NAMALWA (cell line): ENCODE results near the gene SYTL3.
"Not testable (repeated sequence)": the region's sequence is repeated elsewhere in the genome, so short reads cannot be mapped to it uniquely, and the experiment has no call there.

Source experiments
- DNase-seq: peaks from one replicate; pipeline ENCODE4 v3.0.0-alpha.2; 2015; ENCODE audit warnings: low spot score

The SYTL3 gene

DNA sequence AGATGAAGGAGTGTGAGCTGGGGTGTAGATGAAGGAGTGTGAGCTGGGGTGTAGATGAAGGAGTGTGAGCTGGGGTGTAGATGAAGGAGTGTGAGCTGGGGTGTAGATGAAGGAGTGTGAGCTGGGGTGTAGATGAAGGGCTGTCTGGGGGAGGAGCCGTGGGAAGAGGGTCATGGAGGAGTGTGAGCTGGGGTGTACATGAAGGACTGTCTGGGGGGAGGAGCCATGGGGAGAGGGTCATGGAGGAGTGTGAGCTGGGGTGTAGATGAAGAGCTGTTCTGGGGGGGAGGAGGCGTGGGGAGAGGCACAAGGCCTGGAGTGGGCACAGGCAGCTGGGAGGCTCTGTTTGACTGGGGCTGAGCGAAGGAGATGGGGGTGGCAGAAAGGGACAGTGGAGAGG is 51.4 kb downstream of the SYTL3 start:
- not testable (repeated sequence) for DNase-seq

DNA sequence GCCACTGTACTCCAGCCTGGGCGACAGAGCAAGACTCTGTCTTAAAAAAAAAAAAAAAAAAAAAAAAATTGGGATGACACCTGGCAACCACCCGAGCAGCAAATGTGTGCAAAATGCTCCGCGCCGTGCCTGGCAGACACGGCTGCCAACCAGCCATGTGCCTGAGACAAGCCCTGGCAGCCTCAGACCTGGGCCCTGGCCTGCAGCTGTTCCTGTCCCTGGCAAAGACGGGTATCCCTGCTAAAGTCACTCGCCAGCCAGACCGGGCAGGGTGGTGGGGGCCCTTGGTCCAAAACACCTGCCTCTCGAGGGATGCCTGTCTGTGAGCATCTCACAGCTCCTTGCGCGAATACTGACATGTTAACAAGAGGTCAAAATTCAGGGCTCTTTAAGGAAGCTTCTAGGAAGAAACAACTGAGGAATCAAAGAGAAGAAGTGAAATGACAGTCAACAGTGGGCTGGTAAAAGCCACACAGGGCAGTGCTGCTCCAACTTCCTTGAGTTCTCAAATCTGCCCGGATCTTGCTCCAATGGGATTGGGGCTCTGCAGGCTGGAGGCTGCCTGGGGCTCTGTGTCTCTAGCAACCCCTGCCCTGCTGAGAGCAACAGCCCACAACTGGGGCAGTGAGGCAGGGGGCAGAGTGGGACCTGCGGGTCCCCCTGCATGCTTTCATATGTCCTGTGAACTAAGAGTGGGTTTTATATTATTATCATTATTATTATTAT is 53.4 kb downstream of the SYTL3 start:
- DNase-seq, result no peak

DNA sequence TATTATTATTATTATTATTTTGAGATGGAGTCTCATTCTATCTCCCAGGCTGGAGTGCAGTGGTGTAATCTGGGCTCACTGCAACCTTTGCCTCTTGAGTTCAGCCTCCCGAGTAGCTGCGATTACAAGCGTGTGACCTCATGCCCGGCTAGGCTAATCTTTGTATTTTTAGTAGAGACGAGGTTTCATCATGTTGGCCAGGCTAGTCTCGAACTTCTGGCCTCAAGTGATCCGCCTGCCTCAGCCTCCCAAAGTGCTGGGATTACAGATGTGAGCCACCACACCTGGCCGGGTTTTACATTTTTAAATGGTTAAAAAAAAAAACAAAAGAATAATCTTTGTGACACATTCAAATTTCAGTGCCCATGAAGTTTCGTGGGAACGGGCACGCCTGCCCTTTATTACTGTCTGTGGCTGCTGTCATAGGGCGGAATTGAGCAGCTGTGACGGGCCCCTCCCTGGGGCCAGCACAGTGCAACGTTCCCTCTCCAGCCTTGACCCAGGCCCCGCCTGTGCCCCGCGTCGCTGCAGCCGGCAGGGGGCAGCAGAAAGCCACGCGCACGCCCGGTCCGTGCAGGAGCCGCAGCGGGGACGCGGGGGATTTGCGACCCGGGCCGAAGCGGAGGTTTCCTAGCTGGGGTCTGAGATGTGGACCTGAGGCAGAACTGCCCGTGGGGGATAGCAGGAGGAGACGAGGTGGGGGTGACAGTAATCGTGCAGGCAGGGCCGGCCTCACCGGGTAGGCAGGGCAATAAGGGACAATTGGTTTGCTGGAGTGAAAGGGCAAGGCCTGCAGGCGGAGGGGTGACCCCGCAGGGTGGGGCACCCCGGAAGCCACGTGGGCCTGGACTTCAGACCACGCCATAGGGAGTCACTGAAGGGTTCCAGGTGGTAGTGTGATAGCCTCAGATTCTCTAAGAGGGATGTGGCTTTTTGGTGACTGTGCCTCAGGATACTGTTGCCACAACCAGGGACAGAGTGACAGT is 54.3 kb downstream of the SYTL3 start:
- peak; percentile 86 for DNase-seq

DNA sequence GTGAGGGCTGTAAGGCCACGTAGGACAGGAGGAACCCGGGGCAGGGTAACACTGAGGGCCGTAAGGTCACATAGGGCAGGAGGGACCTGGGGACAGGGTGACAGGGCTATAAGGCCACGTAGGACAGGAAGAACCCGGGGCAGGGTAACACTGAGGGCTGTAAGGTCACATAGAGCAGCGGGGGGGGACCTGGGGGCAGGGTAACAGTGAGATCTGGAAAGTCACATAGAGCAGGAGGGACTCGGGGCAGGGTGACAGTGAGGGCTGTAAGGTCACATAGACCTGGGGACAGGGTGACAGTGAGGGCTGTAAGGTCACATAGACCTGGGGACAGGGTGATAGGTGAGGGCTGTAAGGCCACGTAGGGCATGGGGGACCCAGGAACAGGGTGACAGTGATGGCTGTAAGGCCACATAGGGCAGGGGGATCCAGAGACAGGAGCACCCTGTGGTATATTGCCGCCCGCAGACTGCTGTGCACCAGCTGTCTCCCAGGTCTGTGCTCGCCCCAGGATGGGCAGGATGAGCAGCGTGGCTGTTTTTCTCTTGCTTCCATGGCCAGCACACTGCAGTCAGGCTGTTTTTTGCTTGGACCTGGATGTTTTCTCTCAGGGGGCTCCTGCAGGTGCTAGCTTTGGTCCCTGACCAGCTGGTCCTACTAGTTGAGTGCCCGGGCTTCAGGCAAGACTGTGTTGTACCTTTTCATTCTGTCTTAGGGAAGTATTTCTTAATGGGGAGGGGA is 55.7 kb downstream of the SYTL3 start:
- no peak for DNase-seq

DNA sequence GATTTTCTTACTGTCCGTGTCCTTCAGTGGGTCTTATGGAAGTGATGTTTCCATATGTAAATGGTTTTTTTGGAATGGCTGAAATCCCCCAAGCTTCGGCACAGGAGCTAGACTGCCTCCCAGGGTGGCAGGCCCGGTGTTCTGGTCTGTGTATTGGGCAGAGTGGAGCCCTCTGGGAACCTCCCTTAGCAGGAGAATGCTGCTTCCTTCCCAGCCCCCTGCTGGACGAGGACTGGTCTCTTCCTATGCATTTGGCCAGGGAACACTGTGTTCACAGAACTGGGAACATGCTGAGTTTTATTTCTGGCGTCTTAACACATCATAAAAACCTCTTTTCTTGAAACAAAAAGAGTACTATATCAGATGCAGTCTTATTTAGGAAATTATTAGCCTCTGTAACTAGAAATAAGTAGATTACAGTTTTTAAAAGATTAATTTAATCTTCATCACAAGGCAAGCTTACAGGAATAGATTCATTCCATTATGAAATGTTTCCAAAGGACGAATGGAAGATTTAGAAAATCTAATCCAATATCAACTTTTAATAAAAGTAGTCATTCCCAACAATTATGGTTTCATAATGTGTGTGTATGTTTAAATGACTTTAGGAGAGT is 56.6 kb downstream of the SYTL3 start:
- DNase-seq, result peak; percentile 22

DNA sequence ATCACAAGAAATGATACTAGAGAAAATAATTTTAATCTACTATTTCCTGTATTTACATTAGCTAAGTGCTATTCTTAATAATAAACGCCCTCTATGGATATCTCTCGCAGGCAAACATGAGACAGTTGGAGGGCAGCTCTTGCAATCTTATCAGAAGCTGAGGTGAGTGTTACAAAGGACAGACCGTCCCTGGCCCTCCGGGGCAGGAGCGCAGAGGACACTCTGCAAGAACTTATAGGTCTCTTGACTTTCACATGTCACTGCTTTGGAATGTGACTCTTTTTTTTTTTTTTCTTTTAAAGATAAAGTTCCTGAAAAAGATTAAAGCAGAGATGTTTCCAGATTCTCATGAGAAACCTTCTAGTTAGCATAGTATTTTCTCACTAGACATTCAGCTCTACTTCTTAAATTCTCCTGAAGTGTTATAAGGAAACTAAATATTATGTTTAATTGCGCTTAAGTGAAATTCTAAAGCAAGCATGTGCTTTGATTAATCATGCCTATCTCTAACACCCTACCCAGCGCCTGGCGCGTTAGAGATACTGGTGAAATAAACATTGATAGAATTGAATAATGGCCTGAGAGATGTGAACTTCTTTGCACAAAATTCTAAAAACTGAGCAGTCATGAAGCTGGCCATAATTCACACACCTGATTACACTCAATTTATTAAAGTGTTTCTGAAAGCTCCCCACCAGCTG is 57.4 kb downstream of the SYTL3 start:
- no peak for DNase-seq

DNA sequence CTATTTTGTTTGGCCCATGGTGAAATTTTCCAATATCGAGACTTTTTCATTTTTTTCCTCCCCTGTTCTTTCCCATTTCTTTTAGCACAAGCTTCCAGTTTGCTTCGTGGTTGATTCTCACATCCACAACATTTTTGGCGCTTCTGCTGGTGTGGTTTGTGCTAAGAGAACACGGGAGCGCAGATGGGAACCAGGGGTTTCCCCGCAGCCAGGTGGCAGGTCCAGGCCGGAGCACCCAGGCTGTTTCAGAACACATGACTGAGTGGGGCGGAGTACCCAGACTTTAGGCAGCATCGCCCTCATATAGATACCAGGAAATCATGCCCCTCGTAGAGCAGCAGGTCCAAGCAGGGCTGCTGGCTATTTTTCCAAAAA is 58.0 kb downstream of the SYTL3 start:
- DNase-seq, result no peak

DNA sequence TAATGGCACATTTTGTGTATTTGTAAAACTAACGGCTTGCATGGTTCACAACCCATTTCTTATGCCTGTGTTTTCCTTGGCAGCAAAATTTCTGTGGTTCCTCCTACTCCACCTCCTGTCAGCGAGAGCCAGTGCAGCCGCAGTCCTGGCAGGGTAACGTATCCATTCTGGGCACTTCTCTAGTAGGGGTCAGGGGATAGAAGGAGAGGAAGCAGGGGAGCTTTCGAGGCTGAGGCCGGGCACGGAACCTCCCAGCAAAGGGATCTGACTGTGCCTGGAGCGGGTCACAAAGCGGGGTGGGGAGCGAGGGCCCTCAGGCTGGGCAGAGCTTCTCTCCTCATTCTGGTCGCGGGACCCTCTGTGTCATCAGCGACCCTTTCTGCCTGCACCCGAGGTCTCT is 58.4 kb downstream of the SYTL3 start:
- DNase-seq, result no peak

DNA sequence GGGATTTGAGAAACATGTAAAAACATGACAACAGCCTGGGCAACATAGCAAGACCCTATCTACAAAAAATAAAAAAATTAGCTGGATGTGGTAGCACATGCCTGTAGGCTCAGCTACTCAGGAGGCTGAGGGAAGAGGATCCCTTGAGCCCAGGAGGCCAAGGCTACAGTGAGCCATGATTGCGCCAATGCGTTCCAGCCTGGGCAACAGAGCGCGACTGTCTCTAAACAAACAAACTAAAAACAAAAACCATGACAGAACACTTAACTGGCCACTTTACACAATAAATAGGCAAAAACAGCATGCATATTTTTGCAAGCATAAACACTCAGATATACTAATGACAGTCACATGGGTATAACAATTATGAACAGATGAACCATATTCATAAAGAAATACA is 60.0 kb downstream of the SYTL3 start:
- no peak for DNase-seq

DNA sequence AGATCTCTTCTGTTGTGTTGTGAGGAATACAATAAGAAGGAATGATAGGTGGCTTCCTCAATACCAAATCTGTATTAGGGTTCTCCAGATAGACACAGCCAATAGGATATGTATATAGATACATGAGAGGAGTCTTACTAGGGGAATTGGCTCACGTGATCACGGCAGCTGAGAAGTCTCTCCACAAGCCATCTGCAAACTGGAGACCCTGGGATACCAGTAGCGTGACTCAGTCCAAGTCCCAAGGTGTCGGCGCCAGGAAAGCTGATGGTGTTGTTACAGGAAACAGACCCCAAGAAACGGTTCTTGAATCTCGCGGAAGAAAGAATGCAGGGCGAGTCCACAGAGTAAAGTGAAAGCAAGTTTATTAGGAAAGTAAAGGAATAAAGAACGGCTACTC is 61.4 kb downstream of the SYTL3 start:
- no peak for DNase-seq

DNA sequence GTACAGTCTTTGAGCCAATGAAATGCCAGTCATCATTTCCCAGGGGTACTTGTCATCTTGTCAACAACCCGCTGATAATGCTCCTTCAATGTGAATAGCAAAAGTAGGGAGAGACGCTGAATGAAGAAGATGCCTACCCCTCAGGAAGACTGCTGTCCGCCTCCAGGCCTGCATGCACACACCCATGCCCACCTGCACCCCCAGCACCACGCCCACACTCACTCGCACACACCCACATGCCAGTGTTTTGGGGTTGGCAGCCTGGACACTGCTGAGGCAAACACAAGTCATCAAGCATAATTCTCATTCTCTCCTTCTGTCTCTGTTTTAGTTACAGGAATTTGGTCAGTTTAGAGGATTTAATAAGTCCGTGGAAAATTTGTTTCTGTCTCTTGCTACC is 63.6 kb downstream of the SYTL3 start:
- DNase-seq, result no peak

DNA sequence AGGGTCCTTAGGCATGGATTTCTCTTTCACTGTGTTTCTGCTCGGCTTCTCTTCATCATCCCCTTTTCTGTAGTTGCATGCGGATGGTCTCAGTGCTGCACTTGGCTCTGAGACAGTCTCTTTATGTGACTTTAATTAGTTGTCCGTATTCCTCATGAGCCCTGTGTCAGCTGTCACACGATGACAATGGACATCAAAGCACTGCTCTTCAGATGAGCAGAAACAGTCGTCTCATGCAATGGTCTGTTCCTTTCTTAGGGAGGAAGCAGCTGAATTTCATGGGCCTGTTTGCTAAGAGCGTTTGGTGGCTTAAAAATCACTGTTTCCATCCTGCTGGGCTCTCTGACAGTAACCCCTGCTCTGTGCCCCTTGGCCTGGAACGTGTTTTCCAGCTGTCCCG is 64.9 kb downstream of the SYTL3 start:
- DNase-seq, result no peak

DNA sequence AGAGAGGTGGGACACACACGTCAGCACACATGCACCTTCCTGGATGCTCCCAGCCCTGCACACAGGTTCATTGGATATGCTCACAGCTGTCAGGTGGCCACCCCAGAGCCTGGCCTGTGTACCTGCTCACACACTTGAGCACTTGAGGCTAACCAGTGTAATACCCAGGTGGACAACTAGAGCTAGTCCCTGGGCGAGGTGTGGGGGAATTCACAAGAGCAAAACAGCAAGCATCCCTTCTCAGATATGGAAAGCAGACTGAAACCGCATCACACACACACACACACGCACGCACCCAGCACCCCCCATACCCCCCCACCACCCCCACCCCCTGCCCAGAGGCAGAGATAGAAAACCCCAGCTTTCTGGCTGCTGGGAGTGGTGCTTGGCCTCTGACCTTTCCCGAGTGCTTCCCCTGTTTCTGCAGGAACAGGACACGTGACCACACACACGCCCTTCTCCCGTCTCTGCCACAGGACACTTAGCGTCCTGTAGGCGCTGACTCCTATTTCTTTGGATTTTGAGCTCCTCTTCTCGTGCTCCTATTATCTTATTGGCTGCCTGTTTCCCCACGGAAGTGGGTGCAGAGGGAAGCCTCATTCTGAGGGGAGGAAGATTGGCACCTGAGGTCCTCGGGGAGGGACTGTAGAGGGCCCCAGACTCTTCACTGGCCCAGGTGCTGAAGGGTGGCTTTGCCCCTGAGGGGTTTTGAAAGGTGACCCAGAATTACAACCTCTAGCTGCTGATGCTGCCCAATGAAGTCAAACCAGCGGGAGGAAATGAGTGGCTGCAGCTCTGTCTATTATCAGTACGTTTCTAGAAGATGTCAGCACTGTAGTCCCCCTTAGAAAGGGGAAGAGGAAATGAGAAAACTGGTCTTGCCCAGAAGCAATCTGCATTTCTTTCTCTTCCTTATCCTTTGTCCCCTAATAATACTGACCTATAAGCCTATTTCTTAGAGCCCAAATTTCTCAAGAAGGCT is 65.8 kb downstream of the SYTL3 start:
- peak; percentile 57 for DNase-seq

DNA sequence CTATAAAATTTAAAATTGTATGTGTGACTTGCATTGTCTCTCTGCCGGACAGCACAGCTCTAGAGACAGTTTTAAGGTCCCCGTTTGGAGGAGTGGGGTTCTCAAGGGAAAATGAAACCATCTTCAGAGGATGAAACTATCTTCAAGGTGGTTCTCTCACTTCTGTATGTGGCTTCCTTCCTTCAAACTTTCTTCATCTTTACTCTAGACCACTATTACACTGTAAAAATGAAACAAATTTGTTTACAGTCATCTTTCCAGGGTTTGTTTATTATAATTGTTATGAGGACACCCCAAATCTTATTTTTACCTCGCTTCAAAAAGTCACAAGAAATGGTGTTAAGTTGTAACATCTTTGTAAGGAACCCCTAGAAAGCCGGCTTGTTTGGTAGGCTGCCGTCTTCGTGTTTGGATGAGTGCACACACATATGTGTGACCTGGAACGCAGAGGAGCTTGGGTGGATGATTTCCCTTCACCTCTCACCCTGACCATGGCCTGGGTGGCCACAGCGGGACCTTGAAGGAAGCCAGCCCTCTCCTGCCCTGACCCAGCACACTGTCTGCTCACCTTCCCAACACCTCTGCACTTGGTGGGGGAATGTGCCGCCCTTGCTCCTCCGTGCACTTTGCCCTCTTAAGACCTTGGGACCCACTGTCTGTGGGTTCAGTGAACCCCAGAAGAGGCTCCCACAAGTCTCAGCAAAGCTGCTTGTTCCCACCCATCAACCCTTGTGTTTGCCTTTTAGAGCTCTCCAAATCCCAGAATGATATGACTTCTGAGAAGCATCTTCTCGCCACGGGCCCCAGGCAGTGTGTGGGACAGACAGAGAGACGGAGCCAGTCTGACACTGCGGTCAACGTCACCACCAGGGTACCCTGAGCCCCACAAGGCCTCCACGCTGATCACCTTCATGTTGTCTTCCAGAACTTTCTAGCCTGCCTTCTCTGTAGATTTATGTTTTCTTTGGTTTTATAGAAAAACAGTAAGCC is 67.8 kb downstream of the SYTL3 start:
- peak; percentile 40 for DNase-seq

DNA sequence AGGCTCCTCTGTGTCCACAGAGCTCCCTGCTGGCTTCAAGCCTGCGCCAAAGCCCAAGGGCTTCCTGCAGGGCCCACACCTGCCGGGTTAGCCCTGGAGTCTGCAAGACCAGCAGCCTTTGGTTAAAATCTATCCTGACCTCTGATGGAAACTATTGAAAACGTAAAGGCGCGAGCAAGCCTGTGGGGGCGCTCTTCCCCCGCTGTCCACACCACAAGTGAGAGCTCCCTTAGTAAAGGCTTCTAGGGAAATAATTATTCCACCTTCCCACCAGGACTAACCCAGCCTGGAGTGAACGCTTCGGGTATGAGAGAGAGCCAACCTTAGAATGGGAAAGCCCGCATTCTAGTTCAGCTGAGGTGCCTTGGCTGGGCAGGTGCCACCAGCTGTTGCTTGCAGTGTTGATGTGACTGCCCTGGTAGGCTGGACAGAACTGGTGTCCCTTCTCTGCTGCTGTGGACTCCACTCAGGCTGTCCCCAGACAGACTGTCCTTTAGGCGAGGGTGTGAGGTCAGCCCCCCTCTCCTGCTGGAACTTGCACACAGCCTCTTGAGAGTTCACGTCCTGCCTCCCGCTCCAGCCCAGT is 68.7 kb downstream of the SYTL3 start:
- DNase-seq, result peak; percentile 48

DNA sequence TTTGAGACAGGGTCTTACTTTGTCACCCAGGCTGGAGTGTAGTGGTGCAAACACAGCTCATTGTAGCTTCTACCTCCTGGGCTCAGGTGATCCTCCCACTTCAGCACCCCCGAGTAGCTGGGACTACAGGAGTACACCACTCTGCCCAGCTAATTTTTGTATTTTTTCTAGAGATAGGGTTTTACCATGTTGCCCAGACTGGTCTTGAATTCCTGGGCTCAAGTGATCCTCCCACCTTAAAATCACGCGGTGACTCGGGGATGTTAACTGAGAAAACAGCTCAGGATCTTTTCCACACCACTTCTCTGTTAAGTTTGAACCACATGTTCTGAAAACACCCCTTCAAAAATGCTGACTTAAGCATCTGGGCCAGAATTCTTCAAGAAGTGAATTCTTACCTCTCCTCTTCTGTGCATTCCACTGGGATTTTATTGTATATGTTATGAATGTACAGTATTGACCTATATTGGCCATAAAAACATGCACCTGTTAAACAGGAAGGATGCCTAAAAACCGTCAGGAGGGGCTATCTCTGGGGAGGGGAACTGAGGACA is 72.4 kb downstream of the SYTL3 start:
- DNase-seq, result no peak

DNA sequence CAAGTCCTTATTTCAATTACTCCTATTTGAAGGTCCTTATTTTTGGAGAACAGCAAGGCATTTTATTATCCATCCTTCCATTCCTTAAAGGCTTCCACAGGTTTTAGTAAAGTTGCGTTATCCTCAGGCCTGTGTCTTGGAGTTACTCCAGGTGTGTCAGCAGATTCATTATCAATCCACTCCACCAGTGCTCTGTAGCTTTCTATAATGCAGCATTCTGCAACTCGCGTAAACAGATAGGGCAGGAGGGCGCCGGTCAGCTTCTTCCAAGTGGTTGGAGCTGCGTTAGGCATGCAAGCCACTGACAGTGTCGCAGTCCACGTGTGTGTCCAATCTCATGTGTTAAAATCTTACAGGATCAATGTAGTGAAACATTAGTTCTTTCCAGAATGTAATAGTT is 75.8 kb downstream of the SYTL3 start:
- DNase-seq, result no peak

DNA sequence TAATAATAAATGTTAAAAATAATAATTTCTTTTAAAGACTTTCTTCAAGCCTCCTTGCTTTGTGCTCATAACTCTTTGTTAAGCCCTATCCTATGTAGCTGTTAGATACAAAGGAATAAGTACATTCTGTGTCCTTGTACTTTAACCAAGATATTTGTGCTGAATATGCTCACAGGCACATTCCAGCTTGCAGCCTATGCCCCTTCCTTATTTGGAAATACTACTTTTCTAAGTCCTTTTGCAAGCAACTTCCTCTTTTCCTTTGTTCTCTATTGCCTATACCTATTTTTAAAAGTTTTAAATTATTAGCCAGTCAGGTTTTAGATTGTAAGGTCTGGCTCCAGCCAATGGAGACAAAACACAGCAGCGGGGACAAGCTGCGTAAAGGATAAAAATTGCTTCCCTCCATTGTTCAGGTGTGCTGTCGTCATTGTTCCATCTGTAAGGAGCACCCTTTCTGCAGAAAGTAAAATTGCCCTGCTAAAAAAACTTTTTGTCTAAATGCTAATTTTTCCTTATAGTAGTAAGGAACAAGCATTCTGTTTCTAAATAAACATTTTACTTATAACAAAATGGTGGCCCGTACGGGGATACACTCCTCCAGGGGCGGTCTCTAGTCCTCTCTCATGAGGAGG is 80.2 kb downstream of the SYTL3 start:
- no peak for DNase-seq
